Fibroblast of peridontal ligament (primary cell): ENCODE results near the gene AQP11.
"Not testable (repeated sequence)": the region's sequence is repeated elsewhere in the genome, so short reads cannot be mapped to it uniquely, and the experiment has no call there.

Experiments used
- DNase-seq: peaks from one replicate; pipeline ENCODE4 v3.0.0-alpha.2; 2010; ENCODE audit errors: extremely low read depth

The AQP11 gene, protein sequence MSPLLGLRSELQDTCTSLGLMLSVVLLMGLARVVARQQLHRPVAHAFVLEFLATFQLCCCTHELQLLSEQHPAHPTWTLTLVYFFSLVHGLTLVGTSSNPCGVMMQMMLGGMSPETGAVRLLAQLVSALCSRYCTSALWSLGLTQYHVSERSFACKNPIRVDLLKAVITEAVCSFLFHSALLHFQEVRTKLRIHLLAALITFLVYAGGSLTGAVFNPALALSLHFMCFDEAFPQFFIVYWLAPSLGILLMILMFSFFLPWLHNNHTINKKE

DNA sequence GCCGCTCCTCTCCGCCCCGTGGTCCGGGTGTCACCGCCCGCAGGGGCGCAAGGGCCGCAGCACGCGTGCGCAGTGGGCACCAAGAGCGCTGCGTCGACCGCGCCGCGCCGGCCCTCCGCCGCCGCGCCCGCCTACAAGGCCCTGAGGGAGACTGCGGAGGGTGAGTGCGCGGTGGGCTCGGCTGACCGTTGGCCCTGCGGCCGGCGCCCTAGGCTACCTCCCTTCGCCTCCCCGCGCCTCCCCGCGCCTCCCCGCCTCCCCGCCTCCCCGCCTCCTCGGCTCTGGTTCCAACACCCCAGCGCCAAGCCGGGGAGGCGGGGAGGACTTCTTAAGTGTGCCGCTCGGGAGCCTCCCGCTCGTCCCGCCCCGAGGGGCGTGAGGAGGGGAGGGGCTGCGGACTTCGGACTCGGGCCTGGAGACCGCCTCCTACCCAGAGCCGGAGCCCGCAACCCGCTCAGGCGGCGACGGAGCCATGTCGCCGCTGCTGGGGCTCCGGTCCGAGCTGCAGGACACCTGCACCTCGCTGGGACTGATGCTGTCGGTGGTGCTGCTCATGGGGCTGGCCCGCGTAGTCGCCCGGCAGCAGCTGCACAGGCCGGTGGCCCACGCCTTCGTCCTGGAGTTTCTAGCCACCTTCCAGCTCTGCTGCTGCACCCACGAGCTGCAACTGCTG lies at the start of gene AQP11:
AQP11 (plus strand) TSS at position 433 of the 673 bp plus-strand sequence; CDS start at position 473, 40 bp downstream.
- peak; percentile 78 for DNase-seq

DNA sequence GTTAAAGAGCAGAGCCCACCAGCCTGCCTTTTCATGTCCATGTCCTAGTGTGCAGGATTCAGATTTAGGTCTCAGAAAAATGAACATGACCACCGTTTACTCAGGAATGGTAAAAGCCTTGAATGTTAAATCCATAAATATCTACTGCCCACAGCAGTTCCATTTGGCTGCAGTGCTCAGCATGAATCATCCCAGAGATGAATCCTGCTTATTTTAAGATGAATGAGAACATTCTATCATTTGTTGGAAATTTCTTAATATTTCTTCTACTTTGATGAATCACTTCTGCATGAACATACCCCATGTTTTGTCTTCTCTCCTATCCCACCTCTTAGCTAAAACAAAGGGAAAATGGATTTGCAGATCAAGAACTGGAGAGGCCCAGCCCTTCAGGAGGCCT lies 47.5 kb upstream of the AQP11 start:
- peak; percentile 82 for DNase-seq

DNA sequence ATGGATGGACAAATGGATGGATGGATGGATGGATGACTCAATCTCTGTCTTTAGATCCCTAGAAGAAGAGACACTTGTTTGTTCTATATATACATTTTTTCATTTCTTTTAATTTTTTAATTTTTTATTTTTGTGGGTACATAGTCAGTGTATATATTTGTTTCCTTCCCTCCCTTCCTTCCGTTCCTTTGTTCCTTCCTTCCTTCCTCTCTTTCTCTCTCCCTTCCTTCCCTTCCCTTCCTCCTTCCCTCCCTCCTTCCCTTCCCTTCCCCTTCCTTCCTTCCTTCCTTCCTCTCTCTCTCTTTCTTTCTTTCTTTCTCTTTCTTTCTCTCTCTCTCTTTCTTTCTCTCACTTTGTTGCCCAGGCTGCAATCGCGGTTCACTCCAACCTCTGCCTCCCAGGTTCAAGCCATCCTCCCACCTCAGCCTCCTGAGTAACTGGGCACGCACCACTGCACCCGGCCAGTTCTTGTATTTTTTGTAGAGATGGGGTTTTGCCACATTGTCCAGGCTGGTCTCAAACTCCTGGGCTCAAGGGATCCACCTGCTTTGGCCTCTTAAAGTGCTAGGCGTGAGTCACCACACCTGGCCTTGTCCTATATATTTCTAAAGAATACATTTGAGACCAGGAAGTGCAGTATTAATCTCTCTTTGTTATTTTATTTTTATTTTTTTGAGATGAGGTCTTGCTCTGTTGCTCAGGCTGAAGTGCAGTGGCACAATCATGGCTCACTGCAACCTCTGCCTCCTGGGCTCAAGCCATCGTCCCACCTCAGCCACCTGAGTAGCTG lies 42.5 kb upstream of the AQP11 start:
- no peak for DNase-seq

DNA sequence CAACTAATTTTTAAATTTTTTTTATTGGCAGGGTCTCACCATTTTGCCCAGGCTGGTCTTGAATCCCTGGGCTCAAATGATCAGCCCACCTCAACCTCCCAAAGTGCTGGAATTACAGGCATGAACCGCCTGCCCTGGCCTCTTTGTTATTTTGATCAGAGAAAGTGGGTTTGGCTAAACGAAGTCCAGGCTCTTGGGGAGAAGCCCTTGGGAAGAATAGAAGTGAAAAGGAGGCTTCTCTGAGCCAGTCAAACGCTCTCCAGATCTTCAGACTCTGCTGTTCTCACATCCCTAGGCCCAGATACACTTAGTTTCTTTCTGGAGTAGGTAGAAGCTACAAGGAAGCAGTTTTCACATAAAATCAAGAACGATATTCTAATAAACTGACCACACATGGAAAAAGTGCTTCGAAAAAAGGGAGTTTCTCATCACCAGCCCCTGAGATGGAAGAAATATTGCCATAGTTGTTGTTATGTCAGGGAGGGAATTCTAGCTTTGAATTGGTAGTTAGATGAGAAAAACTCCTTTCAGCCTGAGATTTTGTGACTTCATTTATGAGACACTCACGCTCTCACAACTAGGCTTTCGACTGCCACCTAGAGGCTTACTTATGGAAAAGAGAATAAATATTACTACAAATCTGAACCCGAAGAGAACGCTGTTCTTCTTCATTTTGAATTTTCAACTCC lies 41.7 kb upstream of the AQP11 start:
- peak; percentile 89 for DNase-seq

DNA sequence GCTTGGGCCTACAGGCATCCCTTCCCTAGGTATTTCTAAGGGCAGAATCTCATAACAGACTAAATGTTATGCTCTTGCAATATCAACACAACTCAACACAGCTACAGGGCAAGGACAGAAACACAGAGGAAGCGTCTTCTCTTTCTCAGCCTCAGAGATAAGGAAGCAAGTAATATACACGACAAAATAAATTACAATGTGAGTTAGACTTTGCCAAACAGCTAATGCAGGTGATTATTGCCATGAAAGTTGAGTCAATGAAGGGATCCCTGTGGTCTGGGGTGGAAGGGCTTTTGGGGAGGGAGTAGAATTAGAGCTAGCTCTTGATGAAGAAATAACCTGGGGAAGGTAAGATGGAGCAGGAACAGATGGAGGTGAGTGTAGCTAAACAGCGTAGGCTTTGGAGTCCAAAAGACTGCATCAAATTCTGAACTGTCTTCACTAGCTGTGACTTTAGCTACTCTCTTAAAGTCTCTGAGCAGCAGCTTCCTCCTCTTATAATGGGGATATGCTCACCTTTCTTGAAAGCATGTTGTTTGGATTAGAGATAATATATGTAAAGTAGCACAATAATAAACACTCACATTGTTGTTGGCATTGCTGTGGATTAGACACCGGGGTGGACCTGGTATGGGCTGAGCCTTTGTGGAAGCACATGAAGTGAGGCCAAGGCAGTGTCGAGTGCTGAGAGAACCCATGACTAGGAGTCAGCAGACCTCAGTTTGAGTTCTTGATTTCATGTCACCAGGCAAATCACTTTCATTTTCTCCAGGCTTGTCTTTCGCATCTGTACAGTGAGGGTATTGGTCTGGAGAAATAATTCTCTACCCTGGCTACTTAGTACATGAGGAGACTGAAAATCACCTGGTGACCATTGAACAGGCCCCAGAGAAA lies 41.0 kb upstream of the AQP11 start:
- DNase-seq = peak; percentile 34

DNA sequence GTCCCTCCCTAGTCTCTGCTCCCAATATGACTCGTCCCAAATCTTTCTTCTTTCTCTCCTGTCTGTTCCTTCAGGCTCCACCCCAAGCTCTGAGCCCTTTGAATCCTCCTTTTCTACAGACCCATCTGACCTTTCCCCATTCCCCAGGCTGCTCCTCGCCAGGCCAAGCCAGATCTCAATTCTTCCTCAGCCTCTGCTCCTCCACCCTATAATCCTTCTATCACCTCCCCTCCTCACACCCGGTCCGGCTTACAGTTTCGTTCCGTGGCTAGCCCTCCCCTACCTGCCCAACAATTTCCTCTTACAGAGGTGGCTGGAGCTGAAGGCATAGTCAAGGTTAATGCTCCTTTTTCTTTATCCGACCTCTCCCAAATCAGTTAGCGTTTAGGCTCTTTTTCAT lies 38.3 kb upstream of the AQP11 start:
- not testable (repeated sequence) for DNase-seq

DNA sequence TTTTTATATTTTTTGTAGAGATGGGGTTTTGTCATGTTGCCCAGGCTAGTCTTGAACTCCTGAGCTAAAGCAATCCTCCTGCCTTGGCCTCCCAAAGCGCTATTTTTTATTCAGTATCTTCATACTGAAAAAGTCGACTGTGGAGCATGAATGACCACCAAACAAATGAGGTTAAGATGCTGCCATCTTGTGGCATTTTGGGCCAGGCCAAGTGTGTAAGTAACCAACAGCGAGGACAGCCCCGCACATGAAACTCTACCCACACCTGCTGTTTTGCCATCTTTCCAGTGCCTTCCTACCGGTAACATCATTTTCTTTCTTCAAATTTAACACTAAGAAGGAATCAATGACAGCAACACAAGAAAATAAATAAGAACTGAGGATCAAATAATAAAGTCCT lies 32.2 kb upstream of the AQP11 start:
- DNase-seq = peak; percentile 25

DNA sequence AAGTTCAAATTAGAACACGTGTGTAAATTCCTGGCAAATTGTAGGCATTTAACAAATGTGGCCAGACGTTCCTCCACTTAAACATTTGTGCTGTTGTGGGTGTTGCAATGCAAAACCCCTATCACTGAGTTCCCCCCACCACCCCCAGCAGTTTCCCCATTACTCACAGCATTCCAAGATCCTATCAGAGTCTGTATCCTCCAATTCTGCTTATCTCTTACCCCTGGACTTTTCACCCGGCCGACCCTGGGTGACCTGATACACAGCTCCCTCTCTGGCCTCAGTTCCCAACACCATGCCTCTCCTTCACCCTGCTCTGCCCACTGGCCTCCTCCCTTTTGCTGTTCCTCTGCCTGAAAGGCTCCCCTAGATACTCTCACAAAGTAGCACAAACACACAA lies 31.4 kb upstream of the AQP11 start:
- no peak for DNase-seq

DNA sequence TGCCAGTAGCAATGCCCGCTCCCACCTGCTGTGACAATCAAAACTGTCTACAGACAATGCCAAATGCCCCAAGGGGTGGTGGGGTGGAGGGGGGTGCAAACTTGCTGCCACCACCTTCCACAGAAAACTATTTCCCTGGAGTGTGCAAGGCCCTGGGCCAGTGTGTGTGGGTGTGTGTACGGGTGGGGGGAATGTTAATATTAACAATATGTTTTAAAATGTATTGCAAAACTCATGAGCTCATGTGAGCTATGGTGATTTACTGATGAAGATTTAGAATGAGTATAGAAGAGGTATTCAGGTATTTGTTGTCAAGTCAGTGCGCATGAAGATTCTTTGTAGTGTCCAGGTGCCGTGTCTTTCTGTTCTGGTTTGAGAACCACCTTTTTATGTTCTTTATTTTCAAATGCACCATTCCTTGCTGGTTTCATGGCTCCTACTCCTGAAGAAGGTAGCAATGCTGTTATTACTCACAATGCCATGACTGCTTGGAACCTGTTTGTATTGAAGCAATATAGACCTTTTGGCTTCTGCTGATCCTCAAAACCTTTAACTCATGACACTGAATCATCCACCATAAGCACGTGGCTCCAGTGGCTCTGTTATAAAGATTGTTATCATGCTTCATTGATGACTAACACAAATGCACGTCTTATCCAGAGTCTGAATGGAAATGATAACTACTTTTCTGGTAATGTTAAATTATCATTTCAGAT lies 29.9 kb upstream of the AQP11 start:
- peak; percentile 87 for DNase-seq

DNA sequence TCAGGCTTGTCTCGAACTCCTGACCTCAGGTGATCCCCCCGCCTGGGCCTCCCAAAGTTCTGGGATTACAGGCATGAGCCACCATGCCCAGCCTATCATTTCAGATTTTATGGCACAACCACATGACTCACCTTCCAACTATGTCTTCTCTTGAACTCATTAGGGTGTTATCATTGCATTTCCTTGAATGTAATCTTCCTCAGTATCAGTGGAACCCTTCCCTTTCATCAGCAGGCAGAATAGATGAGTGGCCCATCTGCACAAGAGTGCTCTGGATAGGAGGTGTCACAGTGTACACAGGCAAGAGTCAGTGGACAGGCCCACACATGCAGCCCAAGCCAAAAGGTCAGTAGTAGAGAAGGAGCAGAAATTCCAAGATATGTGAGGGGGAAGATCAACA lies 29.1 kb upstream of the AQP11 start:
- DNase-seq = peak; percentile 45

DNA sequence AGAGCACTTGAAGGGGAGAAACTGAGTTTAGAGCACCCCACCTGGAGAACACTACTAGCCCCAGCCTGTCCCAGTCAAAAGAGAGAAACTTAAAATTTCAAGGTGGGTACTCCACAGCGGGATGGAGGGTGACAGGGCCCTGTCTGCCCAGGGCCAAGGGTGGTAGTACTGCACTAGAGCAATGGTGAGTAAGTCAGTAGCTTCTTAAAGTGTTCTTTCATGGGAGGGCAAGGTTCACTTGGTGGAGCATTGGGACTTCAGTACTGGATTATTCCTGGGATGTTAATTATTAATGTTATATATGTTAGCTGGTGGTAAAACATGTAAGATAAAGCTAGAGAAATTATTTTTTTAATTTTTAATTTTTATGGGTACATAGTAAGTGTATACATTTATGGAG lies 28.5 kb upstream of the AQP11 start:
- no peak for DNase-seq

DNA sequence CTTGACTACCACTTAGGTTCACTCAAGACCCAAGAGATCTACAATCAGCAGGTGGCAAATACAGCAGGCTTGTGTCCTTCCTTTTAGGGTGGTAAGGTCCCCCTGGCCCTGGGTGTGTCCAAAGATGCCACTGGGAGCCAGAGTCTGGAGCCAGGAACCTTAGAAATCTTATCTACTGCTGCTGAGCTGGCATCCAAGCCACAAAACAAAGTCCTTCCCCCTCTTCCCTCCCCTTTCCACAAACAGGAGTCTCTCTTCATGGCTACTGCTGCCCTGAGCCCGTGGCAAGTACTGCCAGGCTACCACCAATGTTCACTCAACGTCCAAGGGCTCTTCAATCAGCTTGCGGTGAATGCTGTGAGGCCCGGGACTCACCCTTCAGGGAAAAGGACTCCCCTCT lies 21.4 kb upstream of the AQP11 start:
- no peak for DNase-seq

DNA sequence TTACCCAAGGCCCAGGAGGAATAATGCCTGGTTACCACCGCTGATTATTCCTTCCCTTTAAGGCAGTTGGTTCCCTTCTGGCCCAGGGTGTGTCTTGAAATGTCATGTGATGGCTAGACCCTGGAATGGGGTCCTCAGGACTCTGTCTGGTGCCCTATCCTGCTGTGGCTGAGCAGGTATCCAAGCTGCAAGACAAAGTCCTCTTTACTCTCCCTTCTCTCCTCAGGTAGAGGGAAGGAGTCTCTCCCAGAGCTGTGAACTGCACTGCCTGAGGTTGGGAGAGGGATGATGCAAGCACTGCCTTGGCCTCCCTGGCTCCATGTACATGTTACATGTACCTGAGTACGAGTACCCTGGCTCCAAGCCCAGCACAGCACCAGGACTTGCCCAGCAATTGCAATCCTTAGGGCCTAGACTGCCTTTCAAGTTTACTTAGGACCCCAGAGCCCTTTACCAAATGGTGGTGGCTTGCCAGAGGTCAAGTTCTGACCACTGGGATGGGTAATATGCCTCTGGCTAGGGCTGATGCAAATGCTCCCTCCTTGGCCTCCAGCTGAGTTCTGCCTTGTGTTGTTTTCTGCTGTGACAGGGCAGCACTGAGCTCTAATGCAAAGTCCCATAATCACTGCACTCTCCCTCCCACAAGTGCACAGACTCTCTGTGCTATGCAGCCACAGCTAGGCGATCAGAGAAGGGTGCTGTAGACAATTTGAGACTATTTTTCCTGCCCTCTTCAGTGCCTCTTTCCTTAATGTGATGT lies 20.7 kb upstream of the AQP11 start:
- DNase-seq = no peak

DNA sequence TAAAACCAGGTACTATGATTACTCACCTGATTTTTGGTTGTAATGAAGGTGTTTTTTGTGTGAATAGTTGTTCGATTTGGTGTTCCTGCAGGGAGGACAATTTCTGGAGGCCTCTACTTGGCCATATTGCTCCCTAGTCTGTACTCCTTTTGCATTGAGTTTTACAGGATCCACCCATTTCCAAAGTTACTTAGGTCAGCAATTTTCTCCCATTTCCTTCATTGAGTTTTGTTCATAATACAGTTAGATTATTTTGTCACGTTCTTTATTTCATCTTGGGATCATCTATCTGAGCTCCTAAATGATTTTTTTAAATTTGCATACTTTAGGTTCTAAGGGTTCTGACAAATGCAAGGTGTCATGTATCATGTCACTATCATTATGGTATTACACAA lies 20.1 kb upstream of the AQP11 start:
- DNase-seq = no peak

DNA sequence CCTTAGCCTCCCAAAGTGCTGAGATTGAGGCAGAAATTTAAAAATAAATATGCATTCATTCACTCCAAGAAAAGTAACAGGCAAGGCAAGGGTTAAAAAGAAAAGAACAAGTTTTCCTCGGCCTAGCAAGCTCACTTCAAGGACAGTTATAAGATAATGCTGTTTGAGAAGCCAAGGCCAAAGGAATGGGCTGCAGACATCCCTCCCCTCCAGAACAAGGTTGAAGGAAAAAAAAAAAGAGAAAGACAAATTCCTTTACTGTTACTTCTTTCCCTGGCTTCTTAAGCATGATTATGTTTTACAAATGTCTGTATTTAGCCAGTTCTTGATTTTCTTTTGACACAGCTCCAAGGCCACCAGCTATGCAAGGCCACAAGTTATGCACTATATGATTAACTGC lies 18.9 kb upstream of the AQP11 start:
- DNase-seq = peak; percentile 50

DNA sequence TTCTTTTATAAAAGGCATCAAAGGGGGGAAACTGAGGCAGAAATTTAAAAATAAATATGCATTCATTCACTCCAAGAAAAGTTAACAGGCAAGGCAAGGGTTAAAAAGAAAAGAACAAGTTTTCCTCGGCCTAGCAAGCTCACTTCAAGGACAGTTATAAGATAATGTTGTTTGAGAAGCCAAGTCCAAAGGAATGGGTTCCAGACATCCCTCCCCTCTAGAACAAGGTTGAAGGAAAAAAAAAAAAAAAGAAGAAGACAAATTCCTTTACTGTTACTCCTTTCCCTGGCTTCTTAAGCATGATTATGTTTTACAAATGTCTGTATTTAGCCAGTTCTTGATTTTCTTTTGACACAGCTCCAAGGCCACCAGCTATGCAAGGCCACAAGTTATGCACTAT lies 14.3 kb upstream of the AQP11 start:
- DNase-seq = peak; percentile 47

DNA sequence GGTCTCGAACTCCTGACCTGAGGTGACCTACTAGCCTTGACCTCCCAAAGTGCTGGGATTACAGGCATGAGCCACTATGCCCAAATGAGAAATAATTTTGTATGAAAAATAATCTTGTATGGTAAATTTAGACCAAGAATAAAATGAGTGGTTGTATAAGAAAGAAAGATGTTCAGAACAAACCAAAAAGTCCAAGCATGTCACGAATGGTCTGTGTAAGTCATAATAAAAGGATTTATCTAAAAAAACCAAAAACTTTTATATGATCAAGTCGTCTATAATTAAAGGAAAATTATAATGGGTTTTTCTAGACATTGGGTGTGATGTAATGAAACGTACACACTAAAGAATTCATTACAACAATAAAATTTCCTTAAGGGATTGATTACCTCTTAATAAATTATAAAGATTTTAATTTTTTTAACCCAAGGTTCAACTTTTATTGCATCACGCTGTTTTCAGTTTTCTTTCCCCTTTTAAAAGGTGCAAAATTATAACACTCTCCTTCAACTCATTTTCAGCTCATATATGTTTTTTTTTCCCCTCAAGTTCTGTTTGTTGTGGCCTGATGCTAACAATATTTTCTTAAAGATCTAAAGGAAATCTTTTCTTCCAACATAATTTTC lies 8.9 kb upstream of the AQP11 start:
- peak; percentile 20 for DNase-seq

DNA sequence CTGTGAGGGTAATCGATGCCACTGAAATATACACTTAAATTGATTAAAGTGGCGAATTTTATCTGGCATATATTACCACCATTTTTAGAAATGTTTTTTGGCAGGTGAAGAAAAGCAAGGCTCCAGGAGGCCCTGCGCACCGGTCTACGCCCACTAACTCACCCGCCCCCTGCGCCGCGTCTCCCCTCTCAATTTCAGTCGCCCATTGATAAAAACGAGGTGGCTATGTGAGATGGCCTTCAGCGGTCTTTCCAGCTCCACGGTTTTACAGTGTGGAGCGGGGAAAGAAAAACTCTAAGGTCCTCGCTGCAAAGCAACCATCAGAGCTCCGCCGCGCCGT lies 602 bp upstream of the AQP11 start:
- no peak for DNase-seq

DNA sequence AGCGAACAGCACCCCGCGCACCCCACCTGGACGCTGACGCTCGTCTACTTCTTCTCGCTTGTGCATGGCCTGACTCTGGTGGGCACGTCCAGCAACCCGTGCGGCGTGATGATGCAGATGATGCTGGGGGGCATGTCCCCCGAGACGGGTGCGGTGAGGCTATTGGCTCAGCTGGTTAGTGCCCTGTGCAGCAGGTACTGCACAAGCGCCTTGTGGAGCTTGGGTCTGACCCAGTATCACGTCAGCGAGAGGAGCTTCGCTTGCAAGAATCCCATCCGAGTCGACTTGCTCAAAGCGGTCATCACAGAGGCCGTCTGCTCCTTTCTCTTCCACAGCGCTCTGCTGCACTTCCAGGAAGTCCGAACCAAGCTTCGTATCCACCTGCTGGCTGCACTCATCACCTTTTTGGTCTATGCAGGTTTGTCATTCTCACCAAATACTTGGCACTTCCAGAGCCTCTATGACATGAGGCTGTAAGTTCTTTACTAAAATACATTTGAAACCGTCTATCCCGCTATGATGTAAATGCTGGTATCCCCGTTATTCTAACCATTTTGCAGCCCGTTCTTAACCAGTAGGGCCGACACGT lies 535 bp downstream of the AQP11 start:
- peak; percentile 52 for DNase-seq
